T1000 (cell line): Measurements from ENCODE around the gene ABCC1.
"Not testable (repeated sequence)": the region's sequence is repeated elsewhere in the genome, so short reads cannot be mapped to it uniquely, and the experiment has no call there.

Source experiments
- DNase-seq: peaks from one replicate; lab custom pipeline; 2025; ENCODE audit warnings: mixed read lengths; lab: John Stamatoyannopoulos, UW

Gene ABCC1

DNA sequence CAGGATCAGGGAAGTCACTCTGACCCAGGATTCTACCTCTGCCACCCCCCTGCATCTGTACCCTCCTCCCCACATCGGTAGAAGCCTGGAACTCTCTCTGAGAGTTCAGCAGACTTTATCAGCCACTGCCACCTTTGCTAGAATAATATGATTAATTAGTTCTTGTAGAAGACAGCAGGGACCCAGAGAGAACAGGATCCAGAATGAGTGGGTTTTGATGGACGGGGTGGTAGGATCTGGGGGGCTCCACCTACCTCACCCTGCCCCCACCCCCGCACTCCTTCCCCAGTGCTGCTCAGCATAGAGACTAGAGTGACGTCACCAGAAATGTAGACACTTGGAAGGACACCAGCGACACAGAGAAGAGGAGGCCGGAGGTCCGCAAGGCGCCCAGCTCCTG lies 240.4 kb downstream of the ABCC1 start:
- no peak for DNase-seq

DNA sequence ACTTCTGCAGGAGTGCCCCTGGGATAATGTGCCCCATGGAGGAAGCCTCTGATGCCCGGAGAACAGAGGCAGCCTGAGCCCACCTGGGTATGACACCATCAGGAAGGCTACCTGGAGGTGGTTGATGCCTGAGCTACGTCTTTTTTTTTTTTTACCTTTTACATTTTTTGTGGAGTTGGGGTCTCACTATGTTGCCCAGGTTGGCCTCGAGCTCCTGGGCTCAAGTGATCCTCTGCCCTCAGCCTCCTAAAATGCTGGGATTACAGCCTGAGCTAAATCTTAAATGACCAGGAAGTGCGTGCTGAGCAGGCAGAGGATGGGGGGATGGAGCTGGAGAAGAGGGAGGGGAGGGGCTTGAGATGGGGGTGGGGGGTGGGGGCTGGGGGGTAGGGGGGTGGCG lies 241.1 kb downstream of the ABCC1 start:
- DNase-seq: no peak

DNA sequence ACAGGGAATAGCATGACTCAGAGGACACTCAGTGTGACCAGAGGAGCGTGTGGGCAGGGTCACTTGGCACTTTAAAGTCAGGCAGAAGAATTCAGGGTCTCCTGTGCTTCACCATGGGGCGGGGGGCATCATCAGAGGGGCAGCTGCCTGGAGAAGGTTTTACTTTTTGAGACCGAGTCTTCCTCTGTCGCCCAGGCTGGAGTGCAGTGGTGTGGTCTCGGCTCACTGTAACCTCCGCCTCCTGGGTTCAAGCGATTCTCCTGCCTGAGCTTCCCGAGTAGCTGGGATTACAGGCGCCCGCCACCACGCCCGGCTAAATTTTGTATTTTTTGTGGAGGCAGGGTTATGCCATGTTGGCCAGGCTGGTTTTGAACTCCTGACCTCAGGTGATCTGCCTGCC lies 241.6 kb downstream of the ABCC1 start:
- not testable (repeated sequence) for DNase-seq

DNA sequence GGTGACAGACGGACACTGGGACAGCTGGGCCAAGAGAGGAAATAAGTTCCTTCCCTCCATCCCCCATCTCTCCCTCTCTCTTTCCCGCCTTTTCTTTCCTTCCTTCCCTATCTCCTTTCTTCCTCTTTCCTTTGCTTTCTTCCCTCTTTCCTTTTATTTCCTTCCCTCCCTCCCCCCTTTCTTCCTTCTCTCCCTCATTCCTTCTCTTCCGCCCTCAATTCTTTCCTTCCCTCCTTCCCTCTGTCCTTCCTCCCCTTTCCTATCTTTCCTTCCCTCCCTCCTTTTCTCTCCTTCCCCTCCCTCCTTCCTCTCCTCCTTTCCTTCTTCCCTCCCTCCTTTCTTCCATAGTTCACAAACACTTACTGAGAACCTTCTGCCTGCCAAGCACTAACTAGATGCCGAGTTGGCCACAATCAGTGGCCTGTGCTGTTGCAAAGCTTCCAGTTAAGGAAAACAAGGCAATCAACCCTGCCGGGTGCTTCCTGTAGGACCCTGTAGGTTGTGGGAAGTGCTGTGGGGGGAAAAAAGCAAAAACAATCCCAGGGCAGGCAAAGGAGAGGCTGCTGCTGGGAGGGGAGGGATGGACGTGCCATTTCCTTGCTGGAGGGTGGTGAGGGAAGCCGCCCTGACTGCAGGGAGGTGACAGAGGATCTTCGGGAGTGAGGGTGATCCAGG lies 242.2 kb downstream of the ABCC1 start:
- DNase-seq: no peak
